BJ (cell line): Measurements from ENCODE around the gene TPR. TPM values are rescaled to one million over a fixed set of nuclear protein-coding genes. Genes with fewer than 3 reads are reported as not detected.
"Not testable (repeated sequence)": the region's sequence is repeated elsewhere in the genome, so short reads cannot be mapped to it uniquely, and the experiment has no call there.

Experiments
- CTCF ChIA-PET: fragments of 350-600 bp; formaldehyde crosslinking; extraction: SDS; loops from one replicate; lab custom pipeline; 2021; ENCODE audit warnings: antibody characterized with exemption, inconsistent platforms; lab: Yijun Ruan, JAX
- POLR2A ChIA-PET: fragments of 300-600 bp; sonication (Branson Sonifier 250); formaldehyde crosslinking; extraction: SDS; loops from one replicate; lab custom pipeline; 2021; ENCODE audit warnings: antibody characterized with exemption; lab: Charles Lee
- DNase-seq: peaks from one replicate; pipeline ENCODE4 v3.0.0-alpha.2; 2011; ENCODE audit warnings: low read depth
- H3K27me3 ChIP-seq: 2 replicates; pipeline ENCODE4 v1.6.0; 2011; ENCODE audit warnings: low read length; ENCODE audit not compliant: control insufficient read depth, insufficient read depth
- H3K36me3 ChIP-seq: 2 replicates; pipeline ENCODE4 v1.5.1; 2011; ENCODE audit warnings: low read length; ENCODE audit not compliant: control insufficient read depth, insufficient read depth
- H3K4me3 ChIP-seq: 2 replicates; pipeline ENCODE4 v1.5.1; 2011; ENCODE audit warnings: low read depth, mild to moderate bottlenecking, control low read depth, low read length
- CTCF ChIP-seq: IDR thresholded peaks from 2 replicates; pipeline ENCODE4 v1.5.1; 2011; ENCODE audit warnings: low read depth, mild to moderate bottlenecking, control low read depth, inconsistent platforms, low read length, moderate library complexity; ENCODE audit not compliant: insufficient read depth
- polyA plus RNA-seq: library from polyadenylated mRNA; depleted of rRNA; stranded (reverse); fragments of >200 nt; gene quantifications from 2 replicates; pipeline ENCODE4 v1.2.3, GENCODE V29; 2011

TPR gene
- polyA plus RNA-seq, 1 experiment = 48.6 TPM

GRCh38 chr1:186391841-186392240 lies 16.8 kb upstream of the TPR start:
- CTCF ChIA-PET = interaction anchor here (0.7 to 1.6 kb wide), 2 partner anchors 12 to 13 kb away, joined by 3 to 5 read pairs; no protein-coding TSS in a partner anchor
- H3K27me3 ChIP-seq = no peaks in the 10 kb centered on the region
- TF ChIP-seq CTCF = no peak
- POLR2A ChIA-PET = no interaction called here
- no peaks in the 10 kb centered on the region for H3K36me3 ChIP-seq
- H3K4me3 ChIP-seq = no peak overlapping the region
- no peak for DNase-seq

GRCh38 chr1:186390925-186391324 lies 15.9 kb upstream of the TPR start:
- H3K36me3 ChIP-seq = no peaks in the 10 kb centered on the region
- ChIA-PET POLR2A (no interaction called here), CTCF (interaction anchor here (0.7 to 1.3 kb wide), 2 partner anchors 12 to 91 kb away, joined by 3 read pairs; no protein-coding TSS in a partner anchor)
- TF ChIP-seq CTCF = no peak
- H3K4me3 ChIP-seq = no peak overlapping the region
- H3K27me3 ChIP-seq = no peaks in the 10 kb centered on the region
- no peak for DNase-seq

DNA sequence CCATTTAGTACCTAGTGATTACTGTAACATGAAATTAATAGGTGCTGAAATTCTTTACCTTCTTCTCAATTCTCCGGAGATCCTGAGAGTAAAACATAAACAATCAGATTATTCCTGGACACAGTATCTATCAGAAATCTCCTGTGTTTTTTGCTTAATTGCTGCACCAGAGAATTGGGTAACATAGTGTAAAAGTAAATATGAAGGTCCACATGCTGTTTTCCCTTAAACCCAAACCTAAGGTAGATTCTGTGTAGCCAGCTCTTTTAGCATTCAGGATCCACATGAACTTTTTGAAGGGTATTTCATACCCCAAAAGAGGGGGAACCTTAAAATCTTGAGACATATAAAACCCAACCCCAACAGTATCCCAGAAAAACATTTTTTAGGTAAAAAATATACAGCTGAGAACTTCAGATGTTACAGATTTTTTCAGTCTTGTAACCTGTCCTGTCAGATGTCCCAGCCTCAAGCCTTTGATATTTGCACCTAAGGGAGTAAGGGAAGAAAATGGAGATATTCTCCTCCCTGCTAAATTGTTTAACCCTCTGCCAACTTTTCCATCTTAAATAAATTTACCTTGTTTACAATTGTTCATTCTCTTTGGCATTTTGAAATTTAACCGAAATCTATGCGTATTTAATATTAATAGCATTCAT lies 11.8 kb upstream of the TPR start:
- ChIA-PET CTCF (interaction anchor here (0.7 kb wide), 1 partner anchor 13 kb away, joined by 3 read pairs; no protein-coding TSS in a partner anchor), POLR2A (no interaction called here)
- H3K4me3 ChIP-seq = no peak overlapping the region
- DNase-seq = no peak
- TF ChIP-seq CTCF = no peak
- peaks cover 2% of the 10 kb centered on the region; the same call in 1 of the 2 replicates for H3K36me3 ChIP-seq
- H3K27me3 ChIP-seq = no peaks in the 10 kb centered on the region

- Histone ChIP-seq H3K27me3 (no peaks in the 10 kb centered on the region), H3K36me3 (peaks cover 3% of the 10 kb centered on the region; the same call in 1 of the 2 replicates), H3K4me3 (peak overlapping the region; percentile 85)
- TF ChIP-seq CTCF = no peak
- DNase-seq = no peak
- ChIA-PET CTCF (interaction anchor here (1.1 to 1.5 kb wide), 5 partner anchors 9 to 20 kb away, joined by 3 to 20 read pairs (median 8); no protein-coding TSS in a partner anchor), POLR2A (no interaction called here)
Measured at GRCh38 chr1:186375929-186376319, 871 bp upstream of the TPR start.

DNA sequence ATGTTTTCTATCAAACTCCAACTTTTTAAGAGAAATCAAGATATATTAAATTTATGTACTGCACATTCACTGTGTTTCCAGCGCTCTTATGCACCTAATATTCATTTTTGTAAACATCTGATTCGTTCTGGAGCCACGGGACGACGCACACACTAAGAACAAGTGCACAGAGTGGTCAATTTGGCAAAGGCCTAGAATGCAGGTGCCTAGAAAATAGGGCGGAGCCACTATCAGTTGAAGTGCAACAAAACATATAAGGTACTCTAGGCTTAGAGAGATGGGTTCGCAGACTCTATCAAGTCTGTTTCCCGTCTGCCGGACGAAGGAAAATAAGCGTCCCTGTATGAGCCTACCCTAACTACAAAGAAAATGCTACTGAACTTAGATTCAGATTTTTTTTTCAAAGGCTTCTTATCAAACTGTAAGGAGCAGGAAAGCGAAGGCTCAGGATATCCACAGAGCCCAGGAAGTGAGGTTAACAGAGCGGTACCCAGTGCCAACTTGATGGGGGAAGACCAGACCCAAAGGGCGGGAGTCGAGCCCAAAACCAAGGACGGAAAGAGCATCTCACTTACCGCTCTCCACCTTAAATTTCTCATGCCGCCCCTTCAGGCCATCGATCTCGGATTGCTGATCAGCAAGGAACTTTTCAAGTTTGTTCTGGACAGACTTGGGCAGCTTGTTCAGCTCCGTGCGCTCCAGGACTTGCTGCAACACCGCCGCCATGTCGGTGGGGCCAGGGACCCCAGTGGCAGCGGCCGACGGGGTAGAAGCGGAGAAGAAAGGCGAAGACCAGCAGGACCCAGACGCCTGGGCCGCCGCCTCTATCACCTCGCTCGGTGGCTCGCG lies 526 bp downstream of the TPR start:
- no peaks in the 10 kb centered on the region for H3K27me3 ChIP-seq
- H3K4me3 ChIP-seq = peak overlapping the region; percentile 85
- peaks cover 2% of the 10 kb centered on the region; the same call in 1 of the 2 replicates for H3K36me3 ChIP-seq
- ChIA-PET CTCF (interaction anchor here (0.6 to 1.5 kb wide), 18 partner anchors 8 to 612 kb away, joined by 3 to 20 read pairs (median 4); partner anchors contain the start of gene PTGS2), POLR2A (interaction anchor here (0.6 kb wide), 1 partner anchor 24 kb away, joined by 10 read pairs; no protein-coding TSS in a partner anchor)
- DNase-seq = no peak
- no peak for TF ChIP-seq CTCF

DNA sequence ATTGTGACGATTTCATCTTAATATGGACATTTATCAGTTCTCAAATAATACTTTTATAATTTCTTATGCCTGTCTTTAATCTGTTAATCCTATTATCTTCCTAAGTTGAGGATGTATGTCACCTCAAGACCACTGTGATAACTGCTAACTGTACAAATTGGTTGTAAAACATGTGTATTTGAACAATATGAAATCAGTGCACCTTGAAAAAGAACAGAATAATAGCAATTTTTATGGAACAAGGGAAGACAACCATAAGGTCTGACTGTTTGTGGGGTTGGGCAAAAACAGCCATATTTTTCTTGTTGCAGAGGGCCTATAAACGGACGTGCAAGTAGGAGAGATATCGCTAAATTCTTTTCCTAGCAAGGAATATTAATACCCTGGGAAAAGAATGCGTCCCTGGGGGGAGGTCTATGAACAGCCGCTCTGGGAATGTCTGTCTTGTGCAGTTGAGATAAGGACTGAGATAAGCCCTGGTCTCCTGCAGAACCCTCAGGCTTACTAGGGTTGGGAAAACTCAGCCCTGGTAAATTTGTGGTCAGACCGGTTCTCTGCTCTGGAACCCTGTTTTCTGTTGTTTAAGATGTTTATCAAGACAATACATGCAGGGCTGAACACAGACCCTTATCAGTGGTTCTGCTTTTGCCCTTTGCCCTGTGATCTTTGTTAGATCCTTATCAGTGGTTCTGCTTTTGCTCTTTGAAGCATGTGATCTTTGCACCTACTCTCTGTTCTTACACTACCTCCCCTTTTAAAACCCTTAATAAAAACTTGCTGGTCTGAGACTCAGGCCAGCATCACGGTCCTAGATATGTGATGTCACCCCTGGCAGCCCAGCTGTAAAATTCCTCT lies 27.0 kb downstream of the TPR start:
- DNase-seq, H3K27me3 ChIP-seq, H3K4me3 ChIP-seq, CTCF ChIA-PET, H3K36me3 ChIP-seq, POLR2A ChIA-PET: not testable (repeated sequence)
